ENCODE results near the gene TESK2. TPM values are rescaled to one million over a fixed set of nuclear protein-coding genes. Genes with fewer than 3 reads are reported as not detected.
"Not testable (repeated sequence)": the region's sequence is repeated elsewhere in the genome, so short reads cannot be mapped to it uniquely, and the experiment has no call there.

TESK2 gene
- total and polyA plus RNA-seq, 7 donors = 4.3 to 9.2 (median 7.1) TPM

- not testable (repeated sequence) for H3K27me3 ChIP-seq, H3K36me3 ChIP-seq, H3K9me3 ChIP-seq
- intact Hi-C loops (cut with DNase I) = loop anchor here (1.0 to 5.0 kb wide), 3 partner anchors 131 to 326 kb away; partner anchors contain the start of genes GPBP1L1 and TMEM69
- DNase-seq = peak; percentile 76
- H3K4me1 ChIP-seq = peaks cover 0 to 24% (median 14%) of the 10 kb centered on the region in 4 donors
- H3K27ac ChIP-seq = peak overlapping the region; percentile 67 to 76 (median 72)
- WGBS, 2 donors = 25 to 50% methylated on average over 7 of the region's 7 CpGs
- TF ChIP-seq POLR2AphosphoS5 (IDR thresholded peaks at IDR 0.05) = peak in 1 of 4 donors; percentile 42
- H3K4me3 ChIP-seq = peak overlapping the region in 2 of 4 donors; percentile 4 to 14
Measured at GRCh38 chr1:45360981-45361380, 130.0 kb downstream of the TESK2 start.

- Histone ChIP-seq H3K9me3 (no peaks in the 10 kb centered on the region), H3K4me1 (peaks cover 0 to 24% (median 14%) of the 10 kb centered on the region in 4 donors), H3K27me3 (no peaks in the 10 kb centered on the region), H3K4me3 (no peak overlapping the region), H3K36me3 (no peaks in the 10 kb centered on the region), H3K27ac (peak overlapping the region; percentile 67 to 76 (median 72))
- WGBS, 2 donors = 35% methylated on average over 7 of the region's 7 CpGs
- TF ChIP-seq POLR2AphosphoS5 (IDR thresholded peaks at IDR 0.05) (peak in 1 of 4 donors; percentile 33), CTCF (IDR thresholded peaks at IDR 0.05) (peak; percentile 30 to 71 (median 54)), EP300 (IDR thresholded peaks at IDR 0.05) (no peak), POLR2A (IDR thresholded peaks at IDR 0.05) (no peak)
- DNase-seq = peak; percentile 81
- intact Hi-C loops (cut with DNase I) = loop anchor here (1.0 to 5.0 kb wide), 3 partner anchors 132 to 327 kb away; partner anchors contain the start of genes GPBP1L1 and TMEM69
Measured at GRCh38 chr1:45359882-45360513, 131.0 kb downstream of the TESK2 start.

GRCh38 chr1:45356186-45356585 lies 134.8 kb downstream of the TESK2 start:
- no peak for DNase-seq
- WGBS, 2 donors = 70 to 87% methylated on average over 4 of the region's 4 CpGs
- TF ChIP-seq EP300 (IDR thresholded peaks at IDR 0.05) (no peak), CTCF (IDR thresholded peaks at IDR 0.05) (no peak), POLR2AphosphoS5 (IDR thresholded peaks at IDR 0.05) (no peak), POLR2A (IDR thresholded peaks at IDR 0.05) (no peak)
- intact Hi-C loops (cut with DNase I) = no loop called here
- no peaks in the 10 kb centered on the region for H3K9me3 ChIP-seq
- H3K36me3 ChIP-seq = no peaks in the 10 kb centered on the region
- peaks cover 0 to 18% (median 12%) of the 10 kb centered on the region in 4 donors for H3K4me1 ChIP-seq
- H3K27me3 ChIP-seq = no peaks in the 10 kb centered on the region
- no peak overlapping the region for H3K27ac ChIP-seq
- H3K4me3 ChIP-seq = no peak overlapping the region

- Histone ChIP-seq H3K27ac (no peak overlapping the region), H3K9me3 (no peaks in the 10 kb centered on the region), H3K27me3 (no peaks in the 10 kb centered on the region), H3K4me1 (peaks cover 0 to 13% (median 8%) of the 10 kb centered on the region in 4 donors), H3K36me3 (no peaks in the 10 kb centered on the region), H3K4me3 (no peak overlapping the region)
- DNase-seq = no peak
- 30 to 39% methylated on average over 2 of the region's 2 CpGs for WGBS, 2 donors
- TF ChIP-seq POLR2AphosphoS5 (IDR thresholded peaks at IDR 0.05) = no peak
- no peak for TF ChIP-seq POLR2A (IDR thresholded peaks at IDR 0.05)
- TF ChIP-seq EP300 (IDR thresholded peaks at IDR 0.05) = no peak
- no peak for TF ChIP-seq CTCF (IDR thresholded peaks at IDR 0.05)
- intact Hi-C loops (cut with DNase I) = no loop called here
Measured at GRCh38 chr1:45355683-45356082, 135.3 kb downstream of the TESK2 start.

GRCh38 chr1:45354838-45355237 lies 136.1 kb downstream of the TESK2 start:
- Histone ChIP-seq H3K27ac (no peak overlapping the region), H3K27me3 (no peaks in the 10 kb centered on the region), H3K4me3 (no peak overlapping the region), H3K4me1 (peaks cover 0 to 4% (median 0%) of the 10 kb centered on the region in 4 donors), H3K9me3 (no peaks in the 10 kb centered on the region), H3K36me3 (no peaks in the 10 kb centered on the region)
- TF ChIP-seq CTCF (IDR thresholded peaks at IDR 0.05) (no peak), EP300 (IDR thresholded peaks at IDR 0.05) (no peak), POLR2AphosphoS5 (IDR thresholded peaks at IDR 0.05) (no peak), POLR2A (IDR thresholded peaks at IDR 0.05) (no peak)
- intact Hi-C loops (cut with DNase I) = no loop called here
- no peak for DNase-seq
- 95 to 96% methylated on average over 4 of the region's 4 CpGs for WGBS, 2 donors

Measured in sigmoid colon (tissue), 7 donors.